ENCODE data around the gene LRFN3. TPM values are rescaled to one million over a fixed set of nuclear protein-coding genes. Genes with fewer than 3 reads are reported as not detected.

The LRFN3 gene
- total RNA-seq, 1 donor from 2014 or later: 14.4 TPM

- H3K4me3 ChIP-seq (ENCODE audit: low read depth, low read length): no peak overlapping the region
These were observed 4.3 kb upstream of the LRFN3 start for GRCh38 chr19:35931874-35932202.

GRCh38 chr19:35932291-35932936 lies 3.8 kb upstream of the LRFN3 start:
- no peak for DNase-seq (ENCODE audit: low read depth)
- H3K4me3 ChIP-seq (ENCODE audit: low read depth, low read length): no peak overlapping the region
- no peak for TF ChIP-seq CTCF (IDR thresholded peaks at IDR 0.05; ENCODE audit: insufficient read depth, low read length, poor library complexity, severe bottlenecking)
- no peaks in the 10 kb centered on the region for H3K36me3 ChIP-seq (ENCODE audit: control insufficient read depth, insufficient read depth, low read length)
- H3K27me3 ChIP-seq (ENCODE audit: control insufficient read depth, insufficient read depth, low read length): no peaks in the 10 kb centered on the region

More at GRCh38 chr19:35931874-35932202, 4.3 kb upstream of the LRFN3 start:
- no peak for DNase-seq (ENCODE audit: low read depth)
- Histone ChIP-seq H3K27me3 (ENCODE audit: control insufficient read depth, insufficient read depth, low read length) (no peaks in the 10 kb centered on the region), H3K36me3 (ENCODE audit: control insufficient read depth, insufficient read depth, low read length) (no peaks in the 10 kb centered on the region)
- no peak for TF ChIP-seq CTCF (IDR thresholded peaks at IDR 0.05; ENCODE audit: insufficient read depth, low read length, poor library complexity, severe bottlenecking)

- Histone ChIP-seq H3K4me3 (ENCODE audit: low read depth, low read length) (peak overlapping the region; percentile 53), H3K36me3 (ENCODE audit: control insufficient read depth, insufficient read depth, low read length) (no peaks in the 10 kb centered on the region), H3K27me3 (ENCODE audit: control insufficient read depth, insufficient read depth, low read length) (no peaks in the 10 kb centered on the region)
- no peak for TF ChIP-seq CTCF (IDR thresholded peaks at IDR 0.05; ENCODE audit: insufficient read depth, low read length, poor library complexity, severe bottlenecking)
- DNase-seq (ENCODE audit: low read depth): no peak
These were observed 629 bp downstream of the LRFN3 start for GRCh38 chr19:35936738-35937268.

- Histone ChIP-seq H3K27me3 (ENCODE audit: control insufficient read depth, insufficient read depth, low read length) (no peaks in the 10 kb centered on the region), H3K36me3 (ENCODE audit: control insufficient read depth, insufficient read depth, low read length) (no peaks in the 10 kb centered on the region), H3K4me3 (ENCODE audit: low read depth, low read length) (peak overlapping the region; percentile 53)
- DNase-seq (ENCODE audit: low read depth): no peak
- TF ChIP-seq CTCF (IDR thresholded peaks at IDR 0.05; ENCODE audit: insufficient read depth, low read length, poor library complexity, severe bottlenecking): no peak
These were observed 1.4 kb downstream of the LRFN3 start for GRCh38 chr19:35937345-35938281.

- no peak for DNase-seq (ENCODE audit: low read depth)
- TF ChIP-seq CTCF (IDR thresholded peaks at IDR 0.05; ENCODE audit: insufficient read depth, low read length, poor library complexity, severe bottlenecking): no peak
- Histone ChIP-seq H3K4me3 (ENCODE audit: low read depth, low read length) (no peak overlapping the region), H3K36me3 (ENCODE audit: control insufficient read depth, insufficient read depth, low read length) (no peaks in the 10 kb centered on the region), H3K27me3 (ENCODE audit: control insufficient read depth, insufficient read depth, low read length) (no peaks in the 10 kb centered on the region)
These were observed 2.4 kb downstream of the LRFN3 start for GRCh38 chr19:35938282-35939224.
